Lower leg skin (tissue), 4 donors: Measurements from ENCODE around the gene RENBP. TPM values are rescaled to one million over a fixed set of nuclear protein-coding genes. Genes with fewer than 3 reads are reported as not detected.

Source experiments
- DNase-seq, 2 donors: peaks; one replicate each; pipeline ENCODE4 v3.0.0-alpha.2; 2019; ENCODE audit warnings: low spot score in 2 of 2
- H3K4me3 ChIP-seq: fragments of 200-600 bp; sonication (generic); 2 replicates; pipeline ENCODE4 v1.5.1; 2017; ENCODE audit warnings: mild to moderate bottlenecking, low read depth; ENCODE audit not compliant: poor library complexity, severe bottlenecking
- CTCF ChIP-seq, 3 donors: fragments of 450-650 bp; IDR thresholded peaks; one replicate each; pipeline ENCODE4 v1.5.1; 2016; ENCODE audit warnings: antibody characterized with exemption in 3 of 3, mild to moderate bottlenecking in 3 of 3, moderate library complexity in 2 of 3
- POLR2A ChIP-seq, 2 donors: fragments of 450-650 bp; IDR thresholded peaks; one replicate each; pipeline ENCODE4 v1.6.1; 2016 to 2017; ENCODE audit warnings: antibody characterized with exemption in 2 of 2, mild to moderate bottlenecking in 1 of 2, moderate library complexity in 1 of 2
- WGBS, 2 donors: methylation state at CpG; one replicate each; pipeline ENCODE4 v1.1.5; 2018; 5-methylcytosine and 5-hydroxymethylcytosine counted together
- intact Hi-C: fragments of 100-400 bp; cut with DNase I; formaldehyde crosslinking; loops from one replicate; pipeline ENCODE4 v1.15.0; 2023; ENCODE audit warnings: low total_unique reads
- total RNA-seq, 4 donors: library from RNA; depleted of rRNA; stranded (reverse); fragments of >200 nt; gene quantifications; one replicate each; pipeline ENCODE4 v1.1.0, GENCODE V29; 2016

The RENBP gene
- total RNA-seq, 4 donors from 2014 or later: 0.76 to 11.8 (median 4.2) TPM

- intact Hi-C loops: no loop called here
- TF ChIP-seq CTCF (IDR thresholded peaks at IDR 0.05): no peak
- no peak for TF ChIP-seq POLR2A (IDR thresholded peaks at IDR 0.05)
- DNase-seq: no peak
- H3K4me3 ChIP-seq: no peak overlapping the region
These were observed 46.5 kb downstream of the RENBP start for GRCh38 chrX:153897899-153898298.

DNA sequence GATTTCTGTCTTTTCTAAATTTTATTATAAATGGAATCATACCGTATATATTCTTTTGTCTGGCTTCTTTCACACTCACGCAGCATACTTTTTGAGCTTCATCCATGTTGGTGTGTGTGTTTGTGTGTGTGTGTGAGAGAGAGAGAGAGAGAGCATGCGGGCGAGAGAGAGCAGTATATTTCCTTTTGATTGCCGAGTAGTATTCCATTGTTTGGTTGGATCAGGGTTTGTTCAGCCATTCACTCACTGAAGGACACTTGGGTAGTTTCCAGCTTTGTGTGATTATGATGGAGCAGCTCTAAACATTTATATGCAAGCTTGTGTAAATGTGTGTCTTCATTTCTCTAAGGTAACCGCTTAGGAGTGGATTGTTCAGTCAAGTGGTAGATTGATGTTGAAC lies 55.3 kb downstream of the RENBP start:
- intact Hi-C loops: no loop called here
- TF ChIP-seq CTCF (IDR thresholded peaks at IDR 0.05) (no peak), POLR2A (IDR thresholded peaks at IDR 0.05) (no peak)
- no peak for DNase-seq
- WGBS, 2 donors: 86 to 95% methylated on average over 6 of the region's 6 CpGs
- no peak overlapping the region for H3K4me3 ChIP-seq

DNA sequence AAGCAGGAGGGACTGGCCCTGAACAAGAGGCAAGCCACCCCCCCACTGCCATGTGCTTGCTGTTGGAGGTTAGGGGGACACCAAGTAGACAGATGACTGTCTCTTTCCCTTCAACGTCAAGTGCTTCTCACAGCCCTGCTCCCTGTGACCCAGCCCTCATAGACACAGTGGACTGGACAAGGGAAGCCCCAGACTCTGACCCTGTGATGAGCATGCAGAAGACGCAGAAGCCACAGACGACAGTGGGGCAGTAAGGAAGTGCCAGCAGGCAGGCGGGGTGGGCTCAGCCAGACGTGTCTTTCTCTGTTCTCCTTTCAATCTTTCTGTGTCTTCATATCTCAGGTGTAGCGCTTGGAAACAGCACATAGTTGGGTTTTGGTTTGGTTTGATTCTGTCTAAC lies 56.1 kb downstream of the RENBP start:
- DNase-seq: no peak
- no peak for TF ChIP-seq POLR2A (IDR thresholded peaks at IDR 0.05)
- TF ChIP-seq CTCF (IDR thresholded peaks at IDR 0.05): no peak
- H3K4me3 ChIP-seq: no peak overlapping the region
- intact Hi-C loops: no loop called here
- 54 to 55% methylated on average over 6 of the region's 6 CpGs for WGBS, 2 donors

DNA sequence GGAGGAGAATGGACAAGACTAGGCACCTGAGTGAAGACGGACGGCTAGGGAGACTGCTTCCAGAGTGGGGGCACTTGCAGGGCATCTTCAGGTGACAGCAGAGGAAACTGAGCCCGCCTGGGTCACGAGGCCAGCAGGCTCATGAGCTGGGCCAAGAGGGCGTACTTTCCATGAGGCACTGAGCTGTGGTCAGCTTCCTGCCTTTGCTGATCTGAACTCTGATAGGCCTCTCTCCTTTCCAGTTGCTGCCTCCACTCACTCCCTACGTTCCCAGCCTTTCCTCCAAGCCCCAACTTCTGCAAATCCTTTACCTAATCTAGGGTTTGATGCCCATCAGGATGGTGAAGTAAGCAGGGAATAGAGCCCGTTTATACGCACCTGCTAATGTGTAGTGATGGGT lies 57.1 kb downstream of the RENBP start:
- H3K4me3 ChIP-seq: no peak overlapping the region
- no peak for DNase-seq
- no peak for TF ChIP-seq POLR2A (IDR thresholded peaks at IDR 0.05)
- no peak for TF ChIP-seq CTCF (IDR thresholded peaks at IDR 0.05)
- WGBS, 2 donors: 44 to 68% methylated on average over 7 to 8 of the region's 8 CpGs
- intact Hi-C loops: no loop called here

DNA sequence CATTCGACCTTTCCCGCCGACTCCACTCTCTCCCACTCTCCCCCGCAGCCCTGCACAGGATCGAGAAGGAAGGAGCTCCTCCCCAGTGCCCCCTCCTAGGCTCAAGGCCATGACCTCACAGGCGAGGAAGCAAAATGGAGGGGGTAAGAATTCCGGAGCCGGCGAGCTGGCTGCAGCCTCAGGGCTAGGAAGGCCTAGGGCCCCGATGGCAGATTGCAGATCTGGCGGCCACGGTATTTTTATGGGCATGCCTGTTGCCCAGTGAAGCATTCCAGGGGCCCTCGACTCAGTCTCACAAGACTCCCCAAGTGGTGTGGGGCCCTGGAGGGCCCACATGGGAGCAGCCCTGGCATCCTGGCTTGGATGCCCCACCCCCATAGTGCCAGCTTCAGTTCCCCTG lies 57.5 kb downstream of the RENBP start:
- H3K4me3 ChIP-seq: no peak overlapping the region
- TF ChIP-seq CTCF (IDR thresholded peaks at IDR 0.05): no peak
- no peak for TF ChIP-seq POLR2A (IDR thresholded peaks at IDR 0.05)
- intact Hi-C loops: no loop called here
- DNase-seq: no peak
- WGBS, 2 donors: 13 to 39% methylated on average over 12 to 13 of the region's 13 CpGs
